ENCODE data around the gene TNPO2.

DNA sequence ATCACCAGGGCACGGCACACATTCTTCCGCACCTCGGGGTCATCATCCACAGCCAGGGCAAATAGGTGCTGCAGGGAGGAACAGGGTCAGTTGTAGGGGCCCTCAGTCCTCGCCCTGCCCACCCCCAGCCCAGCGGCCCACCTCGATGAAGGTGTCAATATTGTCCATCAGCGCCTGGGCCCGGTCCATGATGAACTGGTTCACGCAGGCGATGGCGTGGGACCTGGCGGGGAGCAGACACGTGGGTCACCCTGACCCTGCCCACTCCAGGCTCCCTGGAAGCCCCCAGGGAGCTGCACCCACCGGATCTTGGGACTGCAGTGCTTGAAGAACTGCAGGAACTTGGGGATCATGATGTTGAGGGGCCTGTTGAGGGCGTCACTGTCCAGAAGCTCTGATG, 8.6 kb downstream of the TNPO2 start:
- TF ChIP-seq POLR2A (IDR thresholded peaks at IDR 0.05; ENCODE audit: low read depth, low read length) (no peak), POLR2AphosphoS5 (IDR thresholded peaks at IDR 0.05; ENCODE audit: low read depth, low read length) (no peak)

All from GM12892 (cell line).